Activated naive CD8-positive, alpha-beta T cell treated with anti-CD3 and anti-CD28 coated beads, Interleukin-2, amount 10 ng/mL, durations not matched to agents 7 days and 5 days (primary cell): ENCODE data around the gene CNDP1. TPM values are rescaled to one million over a fixed set of nuclear protein-coding genes. Genes with fewer than 3 reads are reported as not detected.

Experiments
- ATAC-seq: fragments of 150-1000 bp; cut with Tn5 transposase; one replicate; pipeline ENCODE4 v1.10.0; 2021; ENCODE audit warnings: low read depth, moderate library complexity
- POLR2A ChIA-PET: fragments of 350-600 bp; sonication (Branson Sonifier 250); formaldehyde crosslinking; loops from one replicate; lab custom pipeline; 2021; ENCODE audit warnings: antibody characterized with exemption; lab: Charles Lee
- DNase-seq: peaks from one replicate; pipeline ENCODE4 v3.0.0; 2021
- H3K27ac Mint-ChIP-seq: one replicate; pipeline ENCODE4 v1.8.0; 2022; ENCODE audit warnings: mild to moderate bottlenecking, mixed read lengths
- H3K27me3 Mint-ChIP-seq: one replicate; pipeline ENCODE4 v1.8.0; 2022; ENCODE audit warnings: mild to moderate bottlenecking, moderate library complexity, mixed read lengths
- H3K36me3 Mint-ChIP-seq: one replicate; pipeline ENCODE4 v1.8.0; 2021; ENCODE audit warnings: mild to moderate bottlenecking, mixed read lengths
- H3K4me1 Mint-ChIP-seq: one replicate; pipeline ENCODE4 v1.8.0; 2021; ENCODE audit warnings: mixed read lengths
- H3K4me3 Mint-ChIP-seq: one replicate; pipeline ENCODE4 v1.8.0; 2022; ENCODE audit warnings: mild to moderate bottlenecking, moderate library complexity, mixed read lengths
- H3K9me3 Mint-ChIP-seq: one replicate; pipeline ENCODE4 v1.8.0; 2021; ENCODE audit warnings: mixed read lengths
- total RNA-seq, 2 experiments: library from RNA; stranded (reverse); gene quantifications; one replicate each; pipeline ENCODE4 v1.2.3, GENCODE V29; 2021

The CNDP1 gene
- total RNA-seq, 2 experiments from 2014 or later = not detected

DNA sequence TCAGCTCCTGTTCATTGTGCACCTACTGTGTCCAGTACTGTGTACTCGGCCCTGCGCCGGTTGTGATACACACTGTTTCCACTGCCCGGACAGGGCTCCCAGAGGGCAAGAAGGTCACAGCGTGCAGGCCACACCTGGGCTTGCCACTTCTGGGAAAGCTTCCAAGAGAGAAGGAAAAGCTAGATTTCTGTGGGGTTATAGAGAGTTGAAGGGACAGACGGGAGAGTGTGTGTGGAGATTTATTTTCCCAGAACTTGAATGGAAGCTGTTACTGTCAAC is 3.8 kb upstream of the CNDP1 start:
- ATAC-seq (no peak), DNase-seq (no peak)
- no peaks in the 10 kb centered on the region for H3K36me3 Mint-ChIP-seq
- no peaks in the 10 kb centered on the region for H3K4me1 Mint-ChIP-seq
- no peak overlapping the region for H3K4me3 Mint-ChIP-seq
- peaks cover 13% of the 10 kb centered on the region for H3K27me3 Mint-ChIP-seq
- POLR2A ChIA-PET = no interaction called here
- H3K27ac Mint-ChIP-seq = no peak overlapping the region
- no peaks in the 10 kb centered on the region for H3K9me3 Mint-ChIP-seq

DNA sequence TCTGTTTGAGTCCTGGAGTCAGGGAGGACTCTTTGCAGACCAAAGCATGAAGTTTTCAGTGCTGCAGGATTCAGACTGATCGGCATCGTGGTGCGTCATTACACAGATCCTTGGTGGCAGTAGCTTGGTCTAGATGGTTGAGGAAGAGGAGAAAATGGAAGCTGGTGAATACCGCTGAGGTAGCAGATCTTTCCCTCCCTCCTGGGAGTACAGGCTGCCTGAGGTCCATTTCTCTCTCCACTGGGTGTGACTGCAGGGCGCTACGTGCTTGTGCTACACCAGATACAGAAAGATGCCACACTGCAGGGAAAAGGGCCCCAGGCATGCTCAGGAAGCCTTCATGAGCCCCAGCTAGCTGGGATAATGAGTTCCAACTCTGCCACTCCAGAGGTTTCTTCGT is 3.3 kb upstream of the CNDP1 start:
- H3K4me1 Mint-ChIP-seq = no peaks in the 10 kb centered on the region
- no peak for ATAC-seq
- POLR2A ChIA-PET = no interaction called here
- H3K36me3 Mint-ChIP-seq = no peaks in the 10 kb centered on the region
- DNase-seq = no peak
- H3K27me3 Mint-ChIP-seq = peaks cover 13% of the 10 kb centered on the region
- H3K4me3 Mint-ChIP-seq = no peak overlapping the region
- no peaks in the 10 kb centered on the region for H3K9me3 Mint-ChIP-seq
- H3K27ac Mint-ChIP-seq = no peak overlapping the region

DNA sequence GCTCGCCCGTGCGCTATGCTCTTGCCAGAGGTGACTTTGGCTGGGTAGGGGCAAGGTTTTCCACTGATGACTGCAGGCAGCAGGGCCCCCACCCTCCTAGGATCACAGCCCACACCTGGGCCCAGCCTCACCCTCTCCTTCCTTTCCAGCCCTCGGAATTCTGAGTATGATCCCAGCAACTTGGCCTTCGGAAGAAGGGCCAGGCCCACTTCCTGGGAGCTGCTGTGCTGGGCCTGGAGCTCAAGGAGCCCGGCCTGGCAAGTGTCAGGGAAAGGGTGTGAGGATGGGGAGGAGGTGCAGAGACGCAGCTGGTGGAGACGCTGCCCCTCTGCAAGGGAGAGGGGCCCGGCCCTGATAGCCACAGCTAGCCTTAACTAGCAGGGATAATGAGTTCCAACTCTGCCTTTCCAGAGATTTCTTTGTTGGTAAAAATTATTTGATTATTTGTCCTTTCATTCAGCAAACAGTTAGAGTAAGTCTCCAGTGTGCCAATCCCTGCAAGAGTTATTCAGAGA is 1.7 kb upstream of the CNDP1 start:
- DNase-seq = no peak
- POLR2A ChIA-PET = no interaction called here
- H3K4me1 Mint-ChIP-seq = no peaks in the 10 kb centered on the region
- H3K36me3 Mint-ChIP-seq = no peaks in the 10 kb centered on the region
- no peaks in the 10 kb centered on the region for H3K9me3 Mint-ChIP-seq
- H3K27ac Mint-ChIP-seq = no peak overlapping the region
- no peak for ATAC-seq
- H3K4me3 Mint-ChIP-seq = no peak overlapping the region
- H3K27me3 Mint-ChIP-seq = peaks cover 13% of the 10 kb centered on the region

DNA sequence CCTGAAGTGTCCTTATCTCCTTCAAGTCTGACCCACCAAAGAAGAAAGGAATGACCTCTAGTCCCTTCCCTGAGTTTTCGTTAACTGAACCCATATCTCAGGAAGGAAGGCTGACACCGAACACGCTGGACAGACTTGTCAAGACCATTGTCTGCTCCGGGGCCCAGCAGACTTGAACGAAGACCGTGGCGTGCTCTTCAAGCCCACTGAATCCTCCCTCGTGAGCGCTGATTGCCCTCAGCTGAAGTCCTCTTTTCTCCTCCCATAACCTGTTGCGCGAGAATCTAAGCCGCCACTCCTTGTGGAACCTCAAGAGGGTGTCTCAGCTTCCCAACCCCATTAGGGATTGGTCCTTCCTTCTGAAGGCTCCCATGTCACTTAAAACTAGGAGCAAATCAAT is 634 bp upstream of the CNDP1 start:
- POLR2A ChIA-PET = interaction anchor here (0.5 kb wide), 1 partner anchor 56 kb away, joined by 3 read pairs; no protein-coding TSS in a partner anchor
- H3K27me3 Mint-ChIP-seq = peaks cover 10% of the 10 kb centered on the region
- H3K4me3 Mint-ChIP-seq = no peak overlapping the region
- no peak overlapping the region for H3K27ac Mint-ChIP-seq
- no peaks in the 10 kb centered on the region for H3K4me1 Mint-ChIP-seq
- DNase-seq (no peak), ATAC-seq (no peak)
- no peaks in the 10 kb centered on the region for H3K36me3 Mint-ChIP-seq
- H3K9me3 Mint-ChIP-seq = no peaks in the 10 kb centered on the region

DNA sequence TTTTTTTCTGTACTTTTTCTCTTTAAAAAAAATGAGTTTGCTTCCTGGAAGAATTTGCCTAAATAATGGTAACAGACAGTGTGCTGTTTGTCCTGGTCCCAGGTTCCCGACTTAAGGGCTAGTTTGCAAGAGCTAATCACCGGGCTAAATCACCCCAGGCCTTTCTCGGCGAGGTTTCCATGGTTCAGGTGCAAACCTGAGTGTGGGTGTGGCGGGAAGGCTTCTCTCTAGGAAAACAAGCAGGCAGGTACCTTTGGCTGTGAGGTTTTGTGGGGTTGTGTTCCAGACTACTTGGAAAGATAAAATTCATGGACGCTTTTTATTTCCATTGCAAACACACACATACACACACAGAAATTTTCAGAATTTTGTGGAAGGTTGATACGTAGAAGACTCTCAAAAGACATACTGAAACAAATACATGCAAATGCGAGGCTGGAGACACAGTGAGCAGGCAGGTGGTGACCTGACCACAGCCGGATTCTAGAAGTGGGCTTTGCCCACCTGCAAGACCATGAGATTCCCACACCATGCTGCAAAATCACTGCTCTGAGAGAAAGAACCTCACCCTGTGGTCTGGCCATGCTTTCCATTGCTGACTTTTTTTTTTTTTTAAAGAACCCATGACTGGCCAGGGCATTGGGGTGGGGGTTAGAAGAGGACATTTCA is 815 bp downstream of the CNDP1 start:
- no peak overlapping the region for H3K27ac Mint-ChIP-seq
- H3K4me1 Mint-ChIP-seq = no peaks in the 10 kb centered on the region
- no peak for ATAC-seq
- no peak for DNase-seq
- H3K4me3 Mint-ChIP-seq = no peak overlapping the region
- no peaks in the 10 kb centered on the region for H3K9me3 Mint-ChIP-seq
- H3K27me3 Mint-ChIP-seq = peaks cover 9% of the 10 kb centered on the region
- no peaks in the 10 kb centered on the region for H3K36me3 Mint-ChIP-seq
- POLR2A ChIA-PET = no interaction called here

DNA sequence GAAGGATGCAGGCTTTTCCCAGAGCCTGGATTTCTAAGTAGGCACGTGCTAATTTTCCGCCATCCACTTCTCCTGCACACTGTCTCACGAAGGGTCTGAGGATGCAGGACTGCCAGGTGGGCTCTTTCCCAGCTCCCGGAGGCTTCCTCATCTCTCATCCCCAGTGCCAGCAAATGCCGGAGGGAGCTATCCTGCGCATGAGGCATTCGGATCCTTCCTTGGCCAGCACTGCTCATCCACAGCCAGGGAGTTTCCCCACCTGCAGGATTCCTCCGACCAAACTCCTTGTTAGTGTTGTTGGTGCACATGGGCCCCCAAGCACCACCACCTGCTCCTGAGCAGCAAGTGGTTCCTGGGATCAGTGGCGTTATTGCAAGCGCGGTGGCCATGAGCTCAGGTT is 5.0 kb downstream of the CNDP1 start:
- Mint-ChIP-seq H3K4me3 (no peak overlapping the region), H3K9me3 (no peaks in the 10 kb centered on the region), H3K27me3 (peaks cover 4% of the 10 kb centered on the region), H3K4me1 (peaks cover 2% of the 10 kb centered on the region), H3K36me3 (no peaks in the 10 kb centered on the region), H3K27ac (no peak overlapping the region)
- POLR2A ChIA-PET = no interaction called here
- no peak for ATAC-seq
- no peak for DNase-seq

DNA sequence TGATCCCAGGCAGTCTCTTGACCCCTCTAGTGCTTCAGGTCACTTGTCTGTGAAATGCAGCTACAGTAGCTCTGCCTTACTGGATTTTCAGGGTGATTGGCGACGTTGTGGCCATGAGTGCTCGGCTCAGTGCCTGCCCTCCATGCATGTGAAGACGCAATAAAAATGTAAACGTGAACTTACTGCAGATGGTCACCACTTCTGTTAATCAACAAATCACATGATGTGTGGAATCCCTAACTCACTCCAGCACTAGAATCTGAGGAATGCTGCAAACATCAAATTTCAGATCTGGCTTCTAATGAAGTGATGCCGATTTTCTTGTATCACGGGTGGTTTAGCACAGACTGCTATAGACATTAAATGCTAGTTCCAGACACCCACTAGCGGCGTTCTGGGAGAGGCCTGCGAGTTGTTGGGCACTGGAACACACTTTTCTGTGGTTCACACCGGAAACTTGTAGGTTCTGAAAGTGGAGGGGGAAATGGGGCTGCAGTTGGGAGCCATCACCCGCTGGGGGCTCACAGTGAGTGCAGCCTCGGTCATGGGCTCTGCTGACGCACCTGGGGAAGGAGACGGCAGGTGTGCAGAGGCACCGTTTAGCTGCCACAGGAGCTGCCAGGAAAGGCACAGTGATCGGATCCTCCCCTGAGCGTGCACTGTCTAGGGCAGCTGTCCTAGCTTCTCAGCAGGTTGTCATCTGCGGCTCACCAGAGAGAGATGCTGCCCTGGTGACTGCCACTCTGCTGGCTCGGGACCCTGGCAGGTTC is 6.5 kb downstream of the CNDP1 start:
- POLR2A ChIA-PET = no interaction called here
- Mint-ChIP-seq H3K4me1 (peaks cover 2% of the 10 kb centered on the region), H3K4me3 (no peak overlapping the region), H3K36me3 (no peaks in the 10 kb centered on the region), H3K9me3 (no peaks in the 10 kb centered on the region), H3K27me3 (no peaks in the 10 kb centered on the region), H3K27ac (no peak overlapping the region)
- DNase-seq (no peak), ATAC-seq (peak; percentile 58)

DNA sequence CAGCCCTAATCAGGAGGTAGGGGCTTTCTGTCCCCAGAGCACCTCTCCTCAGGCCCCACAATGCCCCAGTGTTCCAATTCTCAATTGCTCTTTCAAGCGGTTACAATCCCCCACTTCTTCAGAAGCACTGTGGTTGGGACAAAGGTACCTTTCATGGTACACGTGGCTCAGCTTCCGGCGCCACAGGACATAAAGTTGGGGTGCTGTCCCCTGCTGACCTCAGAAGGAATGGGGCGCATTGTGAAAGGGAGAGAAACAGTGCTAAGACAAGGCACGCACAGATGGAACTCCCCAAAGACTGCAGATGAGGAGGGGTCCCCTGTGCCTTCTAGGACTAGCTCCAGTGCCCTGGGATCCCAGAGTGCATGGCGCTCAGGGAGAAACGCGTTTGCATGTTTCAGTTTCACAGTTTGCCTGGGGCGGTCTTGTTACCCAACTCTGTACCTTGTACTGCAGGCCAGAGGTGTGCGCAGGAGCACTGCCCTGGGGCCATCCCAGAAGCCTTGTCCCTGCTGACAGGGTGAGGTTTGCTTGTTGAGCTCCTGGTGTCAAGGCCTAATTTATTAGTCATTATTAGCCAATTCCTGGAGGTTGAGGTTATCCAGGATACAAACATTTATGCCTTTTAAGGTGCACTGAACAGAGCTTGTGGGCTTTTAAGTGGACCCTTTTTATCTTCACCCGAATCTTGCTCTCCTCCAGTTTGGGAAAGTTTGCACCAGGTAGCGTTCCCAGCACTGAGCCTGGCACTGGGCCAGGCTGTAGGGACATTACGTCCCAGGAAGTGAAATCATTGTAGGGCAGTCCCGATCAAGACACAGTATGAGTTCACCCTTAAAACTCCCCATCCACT is 7.6 kb downstream of the CNDP1 start:
- Mint-ChIP-seq H3K27ac (no peak overlapping the region), H3K4me1 (peaks cover 2% of the 10 kb centered on the region), H3K27me3 (no peaks in the 10 kb centered on the region), H3K36me3 (no peaks in the 10 kb centered on the region), H3K4me3 (no peak overlapping the region), H3K9me3 (no peaks in the 10 kb centered on the region)
- DNase-seq = no peak
- ATAC-seq = no peak
- POLR2A ChIA-PET = no interaction called here

DNA sequence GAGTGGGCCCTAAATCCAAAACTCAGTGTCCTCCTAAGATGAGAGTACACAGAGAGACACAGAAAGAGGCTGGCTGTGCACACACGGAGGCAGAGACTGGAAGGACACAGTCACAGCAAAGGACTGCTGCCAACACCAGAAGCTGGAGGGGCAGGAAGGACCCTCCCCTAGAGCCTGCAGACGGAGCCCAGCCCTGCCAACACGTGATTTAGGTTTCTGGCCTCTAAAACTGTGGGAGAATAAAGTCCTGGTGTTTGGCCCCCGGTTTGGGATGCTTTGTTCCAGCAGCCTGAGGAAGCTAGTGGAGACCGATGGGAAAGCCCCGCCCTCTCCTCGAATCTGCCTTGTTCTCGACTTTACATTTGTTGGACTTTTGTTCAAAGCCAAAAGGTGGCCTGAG is 10.6 kb downstream of the CNDP1 start:
- Mint-ChIP-seq H3K27ac (no peak overlapping the region), H3K4me3 (no peak overlapping the region), H3K9me3 (peaks cover 7% of the 10 kb centered on the region), H3K36me3 (peaks cover 5% of the 10 kb centered on the region), H3K27me3 (no peaks in the 10 kb centered on the region), H3K4me1 (peaks cover 5% of the 10 kb centered on the region)
- POLR2A ChIA-PET = no interaction called here
- no peak for DNase-seq
- ATAC-seq = no peak

DNA sequence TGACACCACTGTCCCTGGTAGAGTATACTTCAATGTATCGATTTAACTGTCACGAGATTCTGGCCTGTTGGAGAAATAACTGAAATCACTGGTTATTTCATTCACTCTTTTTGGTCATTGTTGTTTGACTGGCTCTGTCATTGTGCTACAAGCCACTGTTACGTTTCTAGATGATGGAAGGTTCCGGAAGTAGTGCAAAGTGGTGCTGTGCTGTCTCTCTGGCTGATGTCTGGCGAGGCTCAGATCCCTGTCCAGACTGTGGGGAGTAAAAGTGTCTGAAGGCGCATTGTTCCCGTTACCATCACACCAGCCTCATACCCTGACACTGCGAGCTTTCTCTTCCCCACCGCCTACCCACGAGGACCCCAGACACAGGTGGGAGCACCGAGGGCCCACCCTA is 11.7 kb downstream of the CNDP1 start:
- DNase-seq = no peak
- H3K4me3 Mint-ChIP-seq = no peak overlapping the region
- H3K36me3 Mint-ChIP-seq = peaks cover 8% of the 10 kb centered on the region
- H3K27me3 Mint-ChIP-seq = no peaks in the 10 kb centered on the region
- no peak for ATAC-seq
- H3K27ac Mint-ChIP-seq = no peak overlapping the region
- H3K4me1 Mint-ChIP-seq = peaks cover 3% of the 10 kb centered on the region
- POLR2A ChIA-PET = no interaction called here
- peaks cover 8% of the 10 kb centered on the region for H3K9me3 Mint-ChIP-seq

DNA sequence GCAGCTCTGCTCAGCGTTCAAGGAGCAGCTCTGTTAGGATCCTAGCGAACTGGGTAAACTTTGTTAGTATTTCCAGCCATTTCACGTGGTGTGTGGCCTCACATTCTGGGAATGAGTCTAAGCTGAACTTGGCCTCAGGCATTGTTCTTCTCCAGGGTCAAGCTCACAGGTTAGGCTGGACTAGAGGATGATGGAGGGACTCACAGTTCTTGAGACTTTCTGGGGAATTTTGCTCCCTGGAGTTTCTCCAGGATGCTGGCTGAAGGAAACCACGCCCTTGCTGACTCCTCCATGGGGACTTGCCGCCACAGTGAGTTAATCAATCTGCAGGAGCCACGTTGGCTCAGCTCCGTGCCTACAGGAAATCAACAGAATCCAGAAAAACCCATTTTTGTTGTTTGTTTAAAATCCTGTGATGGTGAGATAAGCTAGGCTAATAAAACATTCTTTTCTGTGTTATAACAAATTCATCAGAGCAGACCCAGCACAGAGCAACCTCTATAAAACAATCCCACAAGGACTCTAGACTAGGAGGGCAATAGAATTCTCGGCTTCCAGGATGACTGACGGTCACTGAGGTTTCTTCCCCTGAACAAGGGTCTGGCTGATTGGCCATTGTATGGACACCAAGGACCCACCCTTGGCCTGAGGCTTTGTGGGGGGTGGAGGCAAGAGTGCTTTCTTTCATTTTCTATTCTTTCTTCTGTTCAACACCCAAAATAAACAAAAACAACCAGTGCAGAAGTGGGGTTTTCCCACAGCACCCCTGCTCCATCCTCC is 12.6 kb downstream of the CNDP1 start:
- Mint-ChIP-seq H3K36me3 (peaks cover 8% of the 10 kb centered on the region), H3K9me3 (peaks cover 8% of the 10 kb centered on the region), H3K4me3 (no peak overlapping the region), H3K27ac (no peak overlapping the region), H3K27me3 (no peaks in the 10 kb centered on the region), H3K4me1 (peaks cover 3% of the 10 kb centered on the region)
- POLR2A ChIA-PET = no interaction called here
- DNase-seq (no peak), ATAC-seq (no peak)

DNA sequence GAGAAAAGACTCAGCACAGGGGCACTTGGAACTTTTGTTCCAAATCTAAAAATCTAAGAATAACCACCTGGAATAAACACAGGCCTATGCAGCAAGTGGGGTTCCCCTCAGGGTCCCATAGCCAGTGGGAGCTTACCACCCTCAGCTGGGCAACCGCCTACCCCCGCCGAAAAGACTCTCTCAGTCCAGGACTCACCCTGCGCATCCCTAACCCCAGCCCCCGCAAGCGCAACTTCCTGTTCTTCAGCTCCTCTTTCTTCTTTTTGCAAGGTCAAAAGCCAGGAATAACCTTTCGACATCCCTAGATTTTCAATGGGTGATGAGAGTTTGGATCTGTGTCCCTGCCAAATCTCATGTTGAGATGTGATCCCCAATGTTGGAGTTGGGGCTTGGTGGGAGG is 13.6 kb downstream of the CNDP1 start:
- H3K36me3 Mint-ChIP-seq = peaks cover 8% of the 10 kb centered on the region
- H3K4me3 Mint-ChIP-seq = no peak overlapping the region
- DNase-seq (no peak), ATAC-seq (no peak)
- peaks cover 3% of the 10 kb centered on the region for H3K4me1 Mint-ChIP-seq
- POLR2A ChIA-PET = no interaction called here
- no peaks in the 10 kb centered on the region for H3K27me3 Mint-ChIP-seq
- no peak overlapping the region for H3K27ac Mint-ChIP-seq
- peaks cover 8% of the 10 kb centered on the region for H3K9me3 Mint-ChIP-seq

DNA sequence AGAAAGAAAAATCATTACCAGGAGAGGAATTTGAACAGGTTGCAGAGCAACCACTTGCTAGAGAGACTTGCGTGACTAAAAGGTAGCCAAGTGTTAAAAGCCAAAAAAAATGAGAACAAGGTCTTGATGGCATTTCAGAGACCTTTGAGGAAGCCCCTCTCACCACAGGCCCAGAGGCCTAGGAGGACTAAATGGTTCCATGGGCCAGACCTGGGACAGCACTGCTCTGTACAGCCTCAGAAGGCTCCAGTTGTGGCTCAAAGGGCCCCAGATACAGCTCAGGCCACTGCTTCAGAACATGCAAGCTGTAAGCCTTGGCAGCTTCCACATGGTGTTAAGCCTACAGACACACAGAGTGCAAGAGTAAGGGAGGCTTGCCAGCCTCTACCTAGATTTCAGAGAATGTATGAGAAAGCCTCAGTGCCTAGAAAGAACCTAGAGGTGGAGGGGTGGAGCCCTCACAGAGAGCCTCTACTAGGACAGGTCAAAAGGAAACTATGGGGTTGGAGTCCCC is 15.3 kb downstream of the CNDP1 start:
- no peak overlapping the region for H3K4me3 Mint-ChIP-seq
- DNase-seq (no peak), ATAC-seq (no peak)
- H3K9me3 Mint-ChIP-seq = peaks cover 8% of the 10 kb centered on the region
- H3K27me3 Mint-ChIP-seq = peaks cover 5% of the 10 kb centered on the region
- H3K4me1 Mint-ChIP-seq = peaks cover 3% of the 10 kb centered on the region
- H3K27ac Mint-ChIP-seq = no peak overlapping the region
- peaks cover 8% of the 10 kb centered on the region for H3K36me3 Mint-ChIP-seq
- POLR2A ChIA-PET = no interaction called here
